ENCODE results near the gene CREBBP. TPM values are rescaled to one million over a fixed set of nuclear protein-coding genes. Genes with fewer than 3 reads are reported as not detected.

CREBBP gene
- total RNA-seq, 1 experiment from 2014 or later = 11.3 TPM

DNA sequence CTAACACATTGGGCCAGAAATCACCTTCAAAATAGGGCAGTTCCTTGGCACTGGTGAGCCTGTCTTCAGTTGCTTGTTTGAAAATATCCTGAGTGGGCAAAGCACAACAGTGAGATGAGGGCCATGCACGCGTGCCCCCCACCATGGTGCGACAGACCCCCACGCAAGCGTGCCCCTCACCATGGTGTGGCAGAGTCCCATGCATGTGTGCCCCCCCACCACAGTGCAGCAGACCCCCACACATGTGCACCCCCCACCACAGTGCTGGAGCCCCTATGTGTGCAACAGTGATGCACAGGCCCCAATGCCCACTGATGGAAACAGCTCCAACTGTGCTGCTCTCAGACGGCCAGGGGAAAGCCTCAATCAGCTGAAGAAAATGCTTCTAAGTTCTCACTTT, 144.4 kb downstream of the CREBBP start:
- no peak for DNase-seq (ENCODE audit: low read depth)

DNA sequence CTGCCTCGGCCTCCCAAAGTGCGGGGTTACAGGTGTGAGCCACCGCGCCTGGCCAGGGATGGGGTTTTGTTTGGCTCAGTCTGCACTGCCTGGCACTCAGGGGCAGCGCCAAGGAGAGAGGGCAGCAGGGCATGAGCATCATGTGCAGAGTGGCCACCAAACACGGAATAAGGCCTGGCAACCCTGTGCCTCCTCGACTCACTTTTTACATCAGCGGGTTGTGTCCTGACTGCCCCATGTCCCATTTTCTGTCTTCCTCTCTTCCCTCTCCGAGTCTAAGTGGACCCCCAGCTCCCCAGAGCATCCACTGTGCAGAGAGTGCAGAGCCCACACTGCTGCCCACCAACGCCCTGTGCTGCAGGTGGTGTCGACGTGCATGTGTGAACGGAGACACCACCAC, 145.0 kb downstream of the CREBBP start:
- no peak for DNase-seq (ENCODE audit: low read depth)

DNA sequence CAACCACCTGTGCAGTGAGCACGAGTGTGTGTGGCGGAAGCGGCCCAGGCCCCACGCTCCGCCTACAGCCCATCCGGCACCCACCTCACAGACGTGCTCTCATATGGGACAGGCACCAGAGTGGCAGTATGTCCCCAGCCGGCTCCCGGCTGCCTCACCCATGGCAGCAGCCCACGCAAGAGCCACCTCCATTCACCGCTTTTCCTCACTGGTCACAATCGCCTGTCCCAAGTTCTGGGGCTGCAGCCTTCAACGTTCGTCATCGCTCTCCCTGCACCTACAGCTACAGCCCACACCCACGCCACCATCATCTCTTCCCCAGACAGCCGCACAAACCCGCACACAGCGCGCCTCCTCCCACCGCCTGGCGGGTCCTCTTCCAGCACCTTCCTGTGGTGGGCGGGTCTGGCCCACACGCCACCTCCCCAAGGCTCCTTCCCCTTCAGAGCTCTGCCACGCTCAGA, 145.7 kb downstream of the CREBBP start:
- no peak for DNase-seq (ENCODE audit: low read depth)

DNA sequence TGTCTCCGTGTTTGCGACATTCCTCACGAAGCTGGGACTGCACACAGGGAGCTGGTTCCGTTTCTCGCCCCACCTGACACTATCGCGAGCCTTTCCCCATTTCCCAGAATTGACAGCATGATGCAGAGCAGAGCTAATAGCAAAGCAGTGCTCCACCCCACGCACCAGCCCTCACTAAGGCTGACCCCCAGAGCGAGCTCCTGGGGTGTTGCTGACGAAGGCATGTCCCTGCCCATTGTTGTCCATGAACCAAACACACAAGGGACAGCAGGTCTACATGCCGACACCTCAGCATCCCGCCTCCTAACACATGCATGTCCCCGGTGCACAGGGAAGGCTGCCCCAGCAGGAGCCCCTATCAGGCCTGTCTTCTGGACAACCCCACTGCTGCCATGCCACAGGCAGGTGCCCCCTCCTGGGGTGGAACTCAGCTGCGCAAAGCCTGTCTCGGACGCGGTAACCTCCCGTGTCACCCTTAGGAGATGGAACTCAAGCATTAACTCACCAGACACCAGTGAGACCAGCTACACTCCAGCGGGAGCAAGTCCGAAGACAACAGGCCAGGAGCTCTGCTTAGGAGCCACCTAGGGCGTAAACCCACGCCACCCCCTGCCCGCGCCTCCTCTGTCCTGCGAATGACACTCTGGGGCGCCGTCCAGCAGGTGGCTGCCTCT, 146.3 kb downstream of the CREBBP start:
- no peak for DNase-seq (ENCODE audit: low read depth)

DNA sequence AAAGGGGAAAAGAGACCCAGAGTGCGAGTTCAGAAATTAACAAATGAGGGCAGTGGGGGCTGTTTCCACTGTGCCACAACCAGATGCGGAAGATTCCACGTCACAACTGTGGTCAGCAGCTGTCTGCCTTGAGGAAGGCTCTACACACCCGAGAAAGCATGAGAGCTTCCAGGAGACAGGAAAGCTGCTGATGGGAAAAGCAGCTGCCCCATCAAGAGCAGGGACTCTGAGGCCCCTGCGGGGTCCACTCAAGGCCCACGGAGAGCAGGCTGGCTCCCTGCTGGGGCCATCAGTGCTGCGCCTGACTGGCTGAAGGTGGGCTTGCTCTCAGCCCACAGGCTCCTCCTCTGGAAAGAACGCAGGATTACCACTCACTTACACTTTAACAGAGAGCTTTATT, 148.3 kb downstream of the CREBBP start:
- DNase-seq (ENCODE audit: low read depth) = no peak

DNA sequence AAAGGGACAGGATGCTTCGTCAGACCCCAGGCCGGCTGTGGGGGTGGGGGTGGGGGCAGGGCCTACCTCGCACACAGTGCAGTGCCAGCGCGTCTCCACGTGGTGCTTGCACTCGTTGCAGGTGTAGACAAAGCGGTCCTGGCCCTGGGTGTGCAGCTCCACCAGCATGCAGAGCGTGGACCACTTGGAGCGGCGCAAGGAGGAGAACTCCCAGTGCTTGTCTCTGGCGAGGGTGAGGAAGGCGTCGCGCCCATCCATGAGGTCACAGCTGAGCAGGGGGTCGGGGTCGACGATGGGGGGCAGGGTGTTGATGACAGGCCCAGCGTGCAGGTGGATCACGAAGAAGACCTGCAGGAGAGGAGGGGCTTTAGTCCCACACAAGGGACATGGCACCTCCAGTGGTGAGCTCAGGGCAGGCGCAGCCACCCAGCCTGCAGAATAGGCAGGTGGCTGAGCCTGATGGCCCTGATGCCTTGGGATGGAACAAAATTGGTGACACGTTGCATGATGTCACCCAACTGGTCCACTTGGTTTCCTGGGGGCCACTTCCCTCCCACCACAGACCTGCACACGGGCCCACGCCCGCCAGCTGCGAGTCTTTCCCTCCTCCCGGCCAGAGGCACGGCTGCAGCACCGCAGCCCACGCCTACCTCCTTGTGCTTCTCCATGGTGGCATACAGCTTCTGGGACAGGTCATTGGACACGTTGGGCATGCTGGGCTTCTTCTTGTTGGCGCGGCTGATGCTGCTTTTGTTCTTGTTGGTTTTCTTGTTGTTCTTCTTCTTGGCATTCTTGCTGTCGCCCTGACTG, 149.2 kb downstream of the CREBBP start:
- DNase-seq (ENCODE audit: low read depth) = no peak

DNA sequence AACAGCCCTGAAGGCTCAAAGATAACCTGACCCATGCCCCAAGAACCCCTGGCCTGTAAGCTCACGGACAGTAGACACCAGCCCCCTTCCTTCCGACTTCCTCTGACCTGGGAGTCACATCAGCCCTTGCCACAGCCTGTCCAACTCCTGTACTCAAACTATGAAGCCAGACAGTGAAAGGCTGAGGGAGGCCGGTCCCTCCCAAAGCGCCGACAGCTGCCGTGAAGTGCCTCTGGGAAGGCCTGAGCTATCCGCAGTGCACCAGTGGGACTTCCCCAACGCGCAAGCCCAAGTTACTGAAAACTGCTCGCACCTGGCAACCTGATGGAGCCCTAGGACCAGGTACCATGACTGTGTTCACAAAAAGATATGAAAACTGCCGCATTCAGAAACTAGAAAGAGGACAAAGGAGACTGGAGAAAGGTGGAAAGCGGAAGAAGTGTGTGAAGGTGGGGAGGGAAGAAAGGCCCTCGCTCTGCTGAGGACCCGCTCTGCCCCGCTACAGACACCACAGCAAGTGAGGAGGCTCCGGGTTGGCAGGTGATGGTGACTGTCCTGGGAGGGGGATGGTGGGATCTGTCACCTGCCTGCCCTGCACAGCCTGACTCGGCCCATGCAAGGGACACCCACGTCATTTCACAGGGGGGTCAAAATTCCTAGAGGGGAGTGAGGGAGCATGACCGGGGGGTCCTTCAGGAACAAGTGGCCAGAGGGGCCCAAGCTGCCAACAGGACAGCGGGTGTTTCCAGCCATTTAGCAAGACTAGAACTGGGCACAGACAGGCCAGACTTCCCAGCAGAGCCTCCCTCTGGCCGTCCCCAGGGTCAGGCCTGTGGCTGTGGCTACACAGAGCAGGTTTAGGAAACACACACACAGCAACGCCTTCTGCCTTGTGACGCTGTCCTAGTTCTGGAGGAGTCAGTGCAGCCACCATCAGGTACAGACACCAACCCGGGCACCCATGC, 150.1 kb downstream of the CREBBP start:
- DNase-seq (ENCODE audit: low read depth) = no peak

DNA sequence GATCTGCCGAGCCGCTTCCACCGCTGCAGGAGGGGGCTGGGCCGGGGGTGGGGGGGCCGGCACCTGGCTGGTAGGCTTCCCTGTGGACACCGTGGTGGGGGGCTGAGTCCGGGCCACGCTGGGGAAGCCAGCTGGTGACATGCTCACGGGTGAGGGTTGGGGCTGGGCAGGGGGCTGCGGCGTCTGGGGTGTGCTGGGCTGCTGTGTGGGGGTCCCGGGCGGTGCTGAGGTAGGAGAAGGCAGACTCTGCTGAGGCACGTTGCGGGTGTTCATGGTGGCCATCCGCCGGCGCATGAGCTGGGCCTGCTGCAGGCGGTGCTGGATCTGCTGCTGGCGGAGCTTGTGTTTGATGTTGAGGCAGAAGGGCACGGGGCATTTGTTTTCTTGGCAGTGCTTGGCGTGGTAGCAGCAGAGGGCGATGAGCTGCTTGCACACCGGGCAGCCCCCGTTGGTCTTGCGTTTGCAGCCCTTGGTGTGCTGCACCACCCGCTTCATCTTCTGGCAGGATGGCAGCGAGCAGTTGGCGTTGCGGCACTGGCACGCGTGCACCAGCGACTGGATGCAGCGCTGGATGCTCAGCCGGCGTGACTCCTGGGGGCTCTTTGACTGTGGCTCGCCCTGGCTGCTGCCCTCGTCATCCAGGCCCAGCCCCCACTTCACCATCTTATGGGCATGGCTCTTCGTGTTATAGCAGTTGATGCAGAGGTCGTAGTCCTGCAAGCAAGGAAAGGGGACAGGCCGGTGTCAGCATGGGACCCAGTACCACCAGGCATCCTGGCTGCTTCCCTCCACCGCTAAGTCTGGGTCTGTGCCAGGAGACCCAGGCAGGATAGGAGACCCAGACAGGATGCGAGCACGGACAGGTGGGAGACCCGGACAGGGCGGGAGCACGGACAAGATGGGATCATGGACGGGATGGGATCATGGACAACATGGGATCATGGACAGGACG, 151.1 kb downstream of the CREBBP start:
- DNase-seq (ENCODE audit: low read depth) = no peak

DNA sequence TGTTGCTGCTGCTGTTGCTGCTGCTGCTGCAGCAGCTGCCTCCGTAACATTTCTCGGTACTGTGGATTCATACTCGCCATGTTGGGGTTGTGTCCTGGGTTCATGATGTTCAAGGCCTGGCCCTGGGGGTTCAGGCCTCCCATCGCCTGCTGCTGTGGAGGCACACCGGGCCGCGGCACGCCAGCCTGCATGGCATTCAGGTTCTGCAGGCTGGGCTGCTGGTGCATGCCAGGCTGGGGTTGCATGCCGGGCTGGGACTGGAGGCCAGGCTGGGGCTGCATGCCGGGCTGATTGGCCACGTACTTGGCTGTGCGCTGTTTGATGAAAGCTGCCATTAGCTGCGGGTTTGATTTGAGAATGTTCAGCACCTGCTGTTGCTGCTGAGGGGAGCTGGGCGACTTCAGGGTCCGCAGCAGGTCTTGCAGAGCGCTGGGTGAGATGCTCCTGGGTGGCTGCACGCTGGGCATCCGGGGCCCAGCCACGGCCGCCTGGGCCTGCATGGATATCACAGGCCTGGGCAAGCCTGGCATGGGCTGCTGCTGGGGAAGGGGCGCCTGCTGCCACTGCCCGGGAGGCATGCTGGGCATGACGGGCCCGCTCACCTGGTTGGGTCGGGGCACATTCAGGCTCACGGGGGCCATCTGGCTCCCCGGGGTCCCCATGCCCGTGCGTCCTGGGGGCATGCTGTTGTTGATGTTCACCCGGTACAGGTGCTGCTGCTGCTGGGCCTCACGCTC, 151.9 kb downstream of the CREBBP start:
- DNase-seq (ENCODE audit: low read depth) = no peak

DNA sequence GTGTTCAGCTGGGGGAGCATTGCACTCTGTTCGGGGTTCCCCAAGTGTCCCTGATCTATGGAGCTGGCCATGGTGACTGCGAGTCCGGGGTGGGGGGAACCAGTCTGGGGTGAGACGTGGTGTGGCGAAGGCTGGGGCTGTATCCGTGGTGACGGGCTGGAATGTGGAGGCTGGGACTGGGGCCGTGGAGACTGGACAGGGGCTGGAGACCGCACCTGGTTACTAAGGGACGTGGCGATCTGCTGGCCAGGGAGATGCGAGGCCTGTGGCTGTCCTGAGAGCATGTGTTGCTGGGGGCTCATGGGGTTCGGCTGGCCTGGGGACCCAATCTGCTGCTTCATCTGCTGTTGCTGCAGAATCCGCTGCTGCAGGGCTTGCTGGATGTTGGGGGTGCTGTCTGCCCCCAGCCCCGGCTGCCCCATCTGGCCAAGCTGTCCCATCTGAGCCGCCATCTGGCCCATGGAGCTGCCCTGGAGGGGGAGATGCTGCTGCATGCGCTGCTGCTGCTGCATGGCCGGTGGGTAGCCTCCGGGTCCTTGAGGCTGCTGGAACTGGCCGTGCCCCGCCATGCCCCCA, 152.6 kb downstream of the CREBBP start:
- no peak for DNase-seq (ENCODE audit: low read depth)

DNA sequence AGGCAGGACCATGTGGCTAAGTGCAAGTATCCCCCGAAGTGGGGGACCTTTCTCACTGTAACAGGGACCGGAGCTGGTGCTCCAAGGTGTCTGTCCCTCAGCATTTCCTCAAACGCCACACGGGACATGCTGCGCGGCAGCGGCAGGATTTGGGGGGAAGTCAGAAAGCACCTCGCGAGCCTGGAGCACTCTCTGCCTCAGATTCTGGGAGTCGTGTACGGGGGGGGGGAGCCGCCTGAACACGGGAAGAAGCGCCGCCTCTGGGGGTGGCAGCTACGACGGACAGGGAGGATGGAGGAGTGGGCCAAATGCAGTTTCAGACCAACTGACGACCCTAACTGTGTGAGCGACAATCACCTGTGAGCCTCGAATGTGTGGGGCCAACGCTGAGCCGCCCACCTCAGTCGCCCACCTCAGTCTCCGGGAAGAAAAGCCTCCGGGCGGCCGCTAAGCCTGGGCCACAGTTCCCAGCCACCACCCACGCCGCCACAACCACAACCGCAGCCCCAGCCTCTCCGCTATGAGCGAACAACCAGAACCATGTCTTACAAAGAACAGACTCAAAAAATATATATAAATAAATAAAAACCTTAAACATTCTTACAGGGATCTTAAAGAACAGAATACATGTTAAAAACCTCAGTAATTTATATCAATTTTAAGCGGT, 154.4 kb downstream of the CREBBP start:
- DNase-seq (ENCODE audit: low read depth) = no peak

DNA sequence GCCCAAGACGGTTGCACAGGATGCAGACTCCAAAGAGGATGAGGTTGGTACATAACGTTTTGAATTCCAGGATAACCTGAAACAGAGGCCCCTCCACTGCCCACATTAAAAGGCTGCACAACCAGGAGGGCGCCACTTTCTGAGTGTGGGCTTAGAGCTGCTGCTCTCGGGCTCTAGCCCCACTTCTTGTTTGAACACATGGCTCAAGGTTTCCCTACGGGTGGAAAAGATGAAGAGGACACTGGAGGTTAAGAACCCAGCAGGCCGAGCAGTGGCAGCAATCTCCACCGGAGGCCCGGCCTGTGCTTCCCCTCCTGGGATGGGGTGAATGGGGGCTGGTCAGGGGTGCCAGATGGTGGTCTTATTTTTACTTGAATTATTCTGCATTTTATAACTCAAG, 155.2 kb downstream of the CREBBP start:
- DNase-seq (ENCODE audit: low read depth) = no peak

DNA sequence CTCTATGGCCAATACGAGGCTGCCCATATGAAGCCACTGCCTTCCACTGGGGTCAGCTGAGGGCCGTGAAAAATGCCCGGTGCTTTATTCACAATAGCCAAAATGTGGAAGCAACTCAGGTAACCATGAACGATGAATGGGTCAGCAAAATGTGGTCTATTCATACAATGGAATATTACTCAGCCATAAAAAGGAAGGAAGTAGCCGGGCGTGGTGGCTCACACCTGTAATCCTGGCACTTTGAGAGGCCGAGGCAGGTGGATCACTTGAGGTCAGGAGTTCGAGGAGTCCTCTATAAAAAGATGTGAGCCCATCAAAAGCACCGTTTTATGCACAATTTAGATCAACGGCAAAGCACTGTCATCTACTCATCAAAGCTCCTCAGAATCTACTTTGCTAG, 158.0 kb downstream of the CREBBP start:
- no peak for DNase-seq (ENCODE audit: low read depth)

DNA sequence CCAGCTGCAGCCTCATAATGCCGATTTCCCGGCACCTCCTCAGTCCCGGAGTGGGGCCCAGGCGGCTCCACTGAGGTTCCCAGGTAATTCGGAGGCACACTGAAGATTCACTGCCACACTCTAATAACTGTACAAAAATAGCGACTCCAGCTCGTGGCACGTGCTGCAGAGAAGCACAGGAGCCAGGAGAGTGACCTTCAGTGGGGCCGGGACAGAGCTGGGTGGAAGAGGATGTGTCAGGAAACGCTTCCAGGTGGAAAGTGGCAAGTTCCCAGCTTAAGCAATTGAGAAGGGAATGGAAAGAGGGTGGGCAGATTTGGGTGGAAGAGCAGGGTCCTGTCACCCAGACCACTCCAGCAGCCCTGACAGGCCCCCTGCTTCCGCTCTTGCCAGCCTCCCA, 160.1 kb downstream of the CREBBP start:
- DNase-seq (ENCODE audit: low read depth) = no peak

DNA sequence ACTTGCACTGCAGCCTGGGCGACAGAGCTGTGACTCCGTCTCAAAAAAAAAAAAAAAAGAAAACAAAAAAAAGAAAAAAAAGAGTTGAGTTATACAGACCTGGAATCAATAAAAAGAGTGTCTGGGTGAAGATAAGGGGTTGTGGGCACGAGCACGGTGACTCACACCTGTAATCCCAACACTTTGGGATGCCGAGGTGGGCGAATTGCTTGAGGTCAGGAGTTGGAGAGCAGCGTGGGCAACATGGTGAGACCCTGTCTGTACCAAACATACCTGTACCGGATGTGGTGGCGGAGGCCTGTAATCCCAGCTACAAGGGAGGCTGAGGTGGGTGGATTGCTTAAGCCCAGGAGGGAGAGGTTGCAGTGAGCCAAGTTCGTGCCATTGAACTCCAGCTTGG, 161.9 kb downstream of the CREBBP start:
- DNase-seq (ENCODE audit: low read depth) = no peak

DNA sequence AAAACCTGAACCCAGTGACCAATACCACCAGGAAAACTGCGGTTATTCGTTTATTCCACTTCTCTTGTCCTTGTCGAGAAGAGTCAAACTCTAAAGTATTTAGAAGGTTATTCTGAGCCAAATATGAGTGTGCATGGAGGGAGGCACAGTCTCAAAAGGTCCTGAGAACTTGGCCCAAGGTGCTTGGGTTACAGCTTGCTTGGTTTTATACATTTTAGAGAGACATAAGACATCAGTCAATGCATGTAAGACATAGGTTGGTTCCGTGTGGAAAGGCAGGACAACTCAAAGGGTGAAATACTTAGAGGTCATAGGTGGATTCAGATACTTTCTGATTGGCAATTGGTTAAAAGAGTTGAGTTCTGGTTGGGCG, 162.5 kb downstream of the CREBBP start:
- no peak for DNase-seq (ENCODE audit: low read depth)

DNA sequence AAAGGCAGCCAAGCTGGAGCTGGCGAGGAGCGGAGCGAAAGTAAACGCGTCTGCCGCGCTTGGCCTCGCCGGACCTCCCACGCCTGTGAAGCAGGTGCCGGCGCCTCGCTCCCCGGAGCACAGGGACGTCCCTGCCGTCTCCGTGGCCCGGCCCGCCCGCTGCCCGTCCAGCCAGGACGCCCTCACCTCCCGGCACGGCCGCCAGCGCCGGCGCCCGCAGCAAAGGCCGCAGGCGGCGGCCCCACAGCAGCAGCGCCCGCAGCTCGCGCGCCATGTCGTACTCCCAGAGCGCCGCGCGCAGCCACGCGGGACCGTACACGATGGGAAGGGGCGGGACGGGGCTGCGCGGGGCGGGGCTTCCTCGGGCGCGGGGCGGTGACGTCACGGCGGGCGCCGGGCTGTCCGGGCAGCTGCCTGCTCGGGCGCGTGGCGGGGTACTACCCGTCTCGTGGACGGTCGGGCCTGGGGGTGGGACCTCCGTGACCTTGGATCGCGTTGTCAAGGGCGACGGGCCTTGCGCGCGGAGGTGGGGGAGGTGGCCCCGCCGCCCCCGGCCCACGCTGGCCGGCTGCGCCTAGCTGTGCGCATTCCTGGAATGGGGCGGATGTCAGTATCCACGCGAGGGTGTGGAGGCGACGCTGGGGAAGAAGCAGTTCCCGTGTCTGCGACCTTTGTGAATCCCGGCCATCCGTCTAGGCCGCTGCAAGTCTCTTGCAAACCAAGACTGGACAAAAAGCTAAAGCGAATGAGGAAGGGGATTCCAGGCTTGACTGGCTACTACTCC, 163.1 kb downstream of the CREBBP start, which contains the start of gene TRAP1:
Gene TRAP1, minus strand, starts transcription at position 290 of the 784 bp plus-strand sequence. Its CDS starts 16 bp downstream, at position 274.
- DNase-seq (ENCODE audit: low read depth) = peak; percentile 79

DNA sequence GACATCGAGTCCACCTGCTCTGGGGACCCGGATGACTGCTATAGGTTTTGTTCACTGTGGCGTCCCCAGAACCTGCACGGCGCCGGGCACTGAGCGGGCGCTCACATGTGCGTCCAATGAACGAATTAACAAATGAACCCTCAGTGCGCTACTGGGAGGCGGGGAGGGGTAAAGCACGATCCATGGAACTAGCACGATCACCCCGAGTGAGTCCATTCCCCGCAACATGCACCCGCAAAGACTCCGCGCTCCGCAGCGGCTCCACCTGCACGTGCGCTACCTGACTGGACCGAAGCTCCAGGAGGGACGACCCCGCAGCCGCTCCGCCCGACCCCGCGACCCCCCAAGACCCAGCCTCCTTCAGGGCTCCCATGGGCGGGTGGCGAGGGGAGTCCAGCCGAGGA, 163.7 kb downstream of the CREBBP start:
- DNase-seq (ENCODE audit: low read depth) = peak; percentile 13
